HepG2 (cell line): ENCODE data around the gene HIRA.

Experiments used
- BRD4 ChIP-seq: sonication (generic); formaldehyde crosslinking; IDR thresholded peaks from 2 replicates; pipeline ENCODE4 v1.4.0; 2020; ENCODE audit warnings: missing genetic modification reagents
- CTCF ChIP-seq: sonication (generic); formaldehyde crosslinking; IDR thresholded peaks from 2 replicates; pipeline ENCODE4 v1.5.0; 2020; ENCODE audit warnings: mild to moderate bottlenecking, missing genetic modification reagents, moderate library complexity
- FOXO4 ChIP-seq: sonication (generic); formaldehyde crosslinking; conservative IDR thresholded peaks from 2 replicates; pipeline ENCODE4 v1.8.1; 2023; ENCODE audit warnings: missing genetic modification reagents
- GABPA ChIP-seq, 2 experiments: IDR thresholded peaks; 2 replicates each; pipeline ENCODE4 v1.6.1; 2011 to 2016; ENCODE audit warnings: low read depth in 2 of 2, low read length in 1 of 2, missing biosample characterization in 1 of 2, missing genetic modification characterization in 1 of 2
- MEF2D ChIP-seq: sonication (generic); formaldehyde crosslinking; IDR thresholded peaks from 2 replicates; pipeline ENCODE4 v1.5.1; 2020; ENCODE audit warnings: mild to moderate bottlenecking, missing genetic modification reagents
- MYNN ChIP-seq: sonication (generic); formaldehyde crosslinking; IDR thresholded peaks from 2 replicates; pipeline ENCODE4 v1.4.0; 2020; ENCODE audit warnings: mild to moderate bottlenecking, low read depth, missing genetic modification reagents
- POLR2A ChIP-seq, 2 experiments: IDR thresholded peaks; 2 replicates each; pipeline ENCODE4 v1.6.1; 2011; ENCODE audit warnings: low read depth in 2 of 2, low read length in 2 of 2, mild to moderate bottlenecking in 1 of 2, moderate library complexity in 1 of 2; ENCODE audit not compliant: insufficient read depth in 1 of 2
- RNF2 ChIP-seq: fragments of 450-650 bp; conservative IDR thresholded peaks from 2 replicates; pipeline ENCODE4 v1.6.1; 2016; ENCODE audit warnings: low read depth
- ZFP36 ChIP-seq: fragments of 150-350 bp; IDR thresholded peaks from 2 replicates; pipeline ENCODE4 v1.6.1; 2018; ENCODE audit warnings: borderline replicate concordance, low read length, low read depth; ENCODE audit not compliant: partially characterized antibody
- ZFP41 ChIP-seq: sonication (generic); formaldehyde crosslinking; IDR thresholded peaks from 2 replicates; pipeline ENCODE4 v1.4.0; 2020; ENCODE audit warnings: mild to moderate bottlenecking, missing genetic modification reagents, borderline replicate concordance
- ZNF205 ChIP-seq: IDR thresholded peaks from 2 replicates; pipeline ENCODE4 v1.6.1; 2018; ENCODE audit warnings: missing biosample characterization, missing genetic modification reagents

- TF ChIP-seq ZNF205 (CRISPR knock-in tag), result no peak
- no peak for TF ChIP-seq ZFP36
- no peak for TF ChIP-seq ZFP41 (CRISPR knock-in tag)
- no peak for TF ChIP-seq POLR2A (IDR thresholded peaks at IDR 0.05; ENCODE audit: insufficient read depth in 1 of 2, low read depth in 2 of 2, low read length in 2 of 2)
- no peak for TF ChIP-seq GABPA (IDR thresholded peaks at IDR 0.05; ENCODE audit: low read depth, low read length)
- no peak for TF ChIP-seq GABPA (CRISPR knock-in tag; IDR thresholded peaks at IDR 0.05; ENCODE audit: low read depth)
- no peak for TF ChIP-seq BRD4 (CRISPR knock-in tag)
- TF ChIP-seq FOXO4 (CRISPR knock-in tag), result no peak
- TF ChIP-seq MYNN (CRISPR knock-in tag), result no peak
- TF ChIP-seq CTCF (CRISPR knock-in tag), result no peak
- TF ChIP-seq MEF2D (CRISPR knock-in tag), result no peak
- TF ChIP-seq RNF2, result no peak
These were observed 40.7 kb upstream of the HIRA start for GRCh38 chr22:19472233-19472632.
